ENCODE measurements around the gene PIK3CA. TPM values are rescaled to one million over a fixed set of nuclear protein-coding genes. Genes with fewer than 3 reads are reported as not detected.
A peak's percentile ranks its signal among the peaks of the same experiment; 100 is the strongest.
"Not testable (repeated sequence)": the region's sequence is repeated elsewhere in the genome, so short reads cannot be mapped to it uniquely, and the experiment has no call there.

Gene PIK3CA
- 10.5 and 13.4 TPM in 2 replicates for total RNA-seq (2014; rRNA removed; shearing (Covaris generic))
- polyA plus RNA-seq (2014; cell fraction: nucleus; rRNA removed), result 1.9 and 5.7 TPM in 2 replicates

- DNase-seq (ENCODE audit: extremely low read depth, low read depth), result peak; percentile 95
Observed at GRCh38 chr3:179147873-179148615, at the start of gene PIK3CA. TSS of gene PIK3CA (plus strand) at chr3:179148357. CDS start at chr3:179198826, 50,469 bp downstream.

- no peak for DNase-seq (ENCODE audit: extremely low read depth, low read depth)
Observed at GRCh38 chr3:179098388-179099077, 49.6 kb upstream of the PIK3CA start.

GRCh38 chr3:179100652-179101051 is 47.5 kb upstream of the PIK3CA start:
- no peak for DNase-seq (ENCODE audit: extremely low read depth, low read depth)

- no peak for DNase-seq (ENCODE audit: extremely low read depth, low read depth)
Observed at GRCh38 chr3:179105881-179106280, 42.3 kb upstream of the PIK3CA start.

- DNase-seq (ENCODE audit: extremely low read depth, low read depth), result no peak
Observed at GRCh38 chr3:179107617-179108016, 40.5 kb upstream of the PIK3CA start.

- DNase-seq (ENCODE audit: extremely low read depth, low read depth), result no peak
Observed at GRCh38 chr3:179108086-179108485, 40.1 kb upstream of the PIK3CA start.

- no peak for DNase-seq (ENCODE audit: extremely low read depth, low read depth)
Observed at GRCh38 chr3:179113903-179114302, 34.3 kb upstream of the PIK3CA start.

- DNase-seq (ENCODE audit: extremely low read depth, low read depth), result not testable (repeated sequence)
Observed at GRCh38 chr3:179115444-179115843, 32.7 kb upstream of the PIK3CA start.

GRCh38 chr3:179116816-179117215 is 31.3 kb upstream of the PIK3CA start:
- no peak for DNase-seq (ENCODE audit: extremely low read depth, low read depth)

GRCh38 chr3:179132191-179132890 is 15.8 kb upstream of the PIK3CA start:
- DNase-seq (ENCODE audit: extremely low read depth, low read depth), result not testable (repeated sequence)

GRCh38 chr3:179133575-179133974 is 14.6 kb upstream of the PIK3CA start:
- DNase-seq (ENCODE audit: extremely low read depth, low read depth), result no peak

GRCh38 chr3:179136195-179136594 is 12.0 kb upstream of the PIK3CA start:
- no peak for DNase-seq (ENCODE audit: extremely low read depth, low read depth)

- no peak for DNase-seq (ENCODE audit: extremely low read depth, low read depth)
Observed at GRCh38 chr3:179141890-179142289, 6.3 kb upstream of the PIK3CA start.

- DNase-seq (ENCODE audit: extremely low read depth, low read depth), result peak; percentile 60
Observed at GRCh38 chr3:179146911-179147513, 1.1 kb upstream of the PIK3CA start.

GRCh38 chr3:179147514-179147872 is 664 bp upstream of the PIK3CA start:
- DNase-seq (ENCODE audit: extremely low read depth, low read depth), result no peak

- no peak for DNase-seq (ENCODE audit: extremely low read depth, low read depth)
Observed at GRCh38 chr3:179148616-179149405, 654 bp downstream of the PIK3CA start.

- DNase-seq (ENCODE audit: extremely low read depth, low read depth), result no peak
Observed at GRCh38 chr3:179149406-179149867, 1.3 kb downstream of the PIK3CA start.

GRCh38 chr3:179149951-179150350 is 1.8 kb downstream of the PIK3CA start:
- DNase-seq (ENCODE audit: extremely low read depth, low read depth), result no peak

- DNase-seq (ENCODE audit: extremely low read depth, low read depth), result no peak
Observed at GRCh38 chr3:179150610-179151009, 2.5 kb downstream of the PIK3CA start.

- DNase-seq (ENCODE audit: extremely low read depth, low read depth), result no peak
Observed at GRCh38 chr3:179151474-179151873, 3.3 kb downstream of the PIK3CA start.
